ENCODE results near the gene PLAC9.
"Not testable (repeated sequence)": the region's sequence is repeated elsewhere in the genome, so short reads cannot be mapped to it uniquely, and the experiment has no call there.

PLAC9 gene

GRCh38 chr10:80122110-80122710, 10.3 kb upstream of the PLAC9 start:
- DNase-seq (ENCODE audit: insufficient read length) (no peak), FAIRE-seq (no peak)
- TF ChIP-seq TAF1 (IDR thresholded peaks at IDR 0.05; ENCODE audit: borderline replicate concordance, low read depth, low read length) (no peak), POLR2A (IDR thresholded peaks at IDR 0.05; ENCODE audit: low read depth, low read length) (no peak), POLR2AphosphoS5 (IDR thresholded peaks at IDR 0.05; ENCODE audit: low read depth, low read length) (no peak)

- TF ChIP-seq POLR2AphosphoS5 (IDR thresholded peaks at IDR 0.05; ENCODE audit: low read depth, low read length) (no peak), POLR2A (IDR thresholded peaks at IDR 0.05; ENCODE audit: low read depth, low read length) (no peak), TAF1 (IDR thresholded peaks at IDR 0.05; ENCODE audit: borderline replicate concordance, low read depth, low read length) (no peak)
- DNase-seq (ENCODE audit: insufficient read length): no peak
- FAIRE-seq: no peak
These were observed 9.8 kb upstream of the PLAC9 start for GRCh38 chr10:80122746-80123145.

GRCh38 chr10:80126876-80127275, 5.7 kb upstream of the PLAC9 start:
- TF ChIP-seq POLR2A (IDR thresholded peaks at IDR 0.05; ENCODE audit: low read depth, low read length) (no peak), TAF1 (IDR thresholded peaks at IDR 0.05; ENCODE audit: borderline replicate concordance, low read depth, low read length) (no peak), POLR2AphosphoS5 (IDR thresholded peaks at IDR 0.05; ENCODE audit: low read depth, low read length) (no peak)
- FAIRE-seq (no peak), DNase-seq (ENCODE audit: insufficient read length) (no peak)

GRCh38 chr10:80131499-80131901, 1.0 kb upstream of the PLAC9 start:
- TF ChIP-seq POLR2A (IDR thresholded peaks at IDR 0.05; ENCODE audit: low read depth, low read length) (no peak), TAF1 (IDR thresholded peaks at IDR 0.05; ENCODE audit: borderline replicate concordance, low read depth, low read length) (no peak), POLR2AphosphoS5 (IDR thresholded peaks at IDR 0.05; ENCODE audit: low read depth, low read length) (no peak)
- FAIRE-seq (no peak), DNase-seq (ENCODE audit: insufficient read length) (no peak)

- no peak for DNase-seq (ENCODE audit: insufficient read length)
- FAIRE-seq: no peak
These were observed 676 bp downstream of the PLAC9 start for GRCh38 chr10:80133206-80133605.

GRCh38 chr10:80133687-80134086, 1.2 kb downstream of the PLAC9 start:
- FAIRE-seq; DNase-seq (ENCODE audit: insufficient read length): not testable (repeated sequence)

More at GRCh38 chr10:80133206-80133605, 676 bp downstream of the PLAC9 start:
- TF ChIP-seq POLR2A (IDR thresholded peaks at IDR 0.05; ENCODE audit: low read depth, low read length) (no peak), TAF1 (IDR thresholded peaks at IDR 0.05; ENCODE audit: borderline replicate concordance, low read depth, low read length) (no peak), POLR2AphosphoS5 (IDR thresholded peaks at IDR 0.05; ENCODE audit: low read depth, low read length) (no peak)

GRCh38 chr10:80136134-80136571, 3.6 kb downstream of the PLAC9 start:
- FAIRE-seq (no peak), DNase-seq (ENCODE audit: insufficient read length) (no peak)
- TF ChIP-seq POLR2AphosphoS5 (IDR thresholded peaks at IDR 0.05; ENCODE audit: low read depth, low read length) (no peak), POLR2A (IDR thresholded peaks at IDR 0.05; ENCODE audit: low read depth, low read length) (no peak), TAF1 (IDR thresholded peaks at IDR 0.05; ENCODE audit: borderline replicate concordance, low read depth, low read length) (no peak)

- FAIRE-seq: no peak
- DNase-seq (ENCODE audit: insufficient read length): no peak
- TF ChIP-seq POLR2AphosphoS5 (IDR thresholded peaks at IDR 0.05; ENCODE audit: low read depth, low read length) (no peak), TAF1 (IDR thresholded peaks at IDR 0.05; ENCODE audit: borderline replicate concordance, low read depth, low read length) (no peak), POLR2A (IDR thresholded peaks at IDR 0.05; ENCODE audit: low read depth, low read length) (no peak)
These were observed 4.7 kb downstream of the PLAC9 start for GRCh38 chr10:80137031-80137862.

GRCh38 chr10:80137920-80138319, 5.4 kb downstream of the PLAC9 start:
- no peak for TF ChIP-seq POLR2AphosphoS5 (IDR thresholded peaks at IDR 0.05; ENCODE audit: low read depth, low read length)
- no peak for TF ChIP-seq POLR2A (IDR thresholded peaks at IDR 0.05; ENCODE audit: low read depth, low read length)
- TF ChIP-seq TAF1 (IDR thresholded peaks at IDR 0.05; ENCODE audit: borderline replicate concordance, low read depth, low read length): no peak
- no peak for DNase-seq (ENCODE audit: insufficient read length)
- no peak for FAIRE-seq

GRCh38 chr10:80139265-80139664, 6.7 kb downstream of the PLAC9 start:
- TF ChIP-seq TAF1 (IDR thresholded peaks at IDR 0.05; ENCODE audit: borderline replicate concordance, low read depth, low read length): no peak
- TF ChIP-seq POLR2AphosphoS5 (IDR thresholded peaks at IDR 0.05; ENCODE audit: low read depth, low read length): no peak
- no peak for TF ChIP-seq POLR2A (IDR thresholded peaks at IDR 0.05; ENCODE audit: low read depth, low read length)
- DNase-seq (ENCODE audit: insufficient read length) (no peak), FAIRE-seq (no peak)

- no peak for TF ChIP-seq POLR2A (IDR thresholded peaks at IDR 0.05; ENCODE audit: low read depth, low read length)
- TF ChIP-seq POLR2AphosphoS5 (IDR thresholded peaks at IDR 0.05; ENCODE audit: low read depth, low read length): no peak
- no peak for TF ChIP-seq TAF1 (IDR thresholded peaks at IDR 0.05; ENCODE audit: borderline replicate concordance, low read depth, low read length)
- FAIRE-seq: peak; percentile 73
- DNase-seq (ENCODE audit: insufficient read length): no peak
These were observed 7.7 kb downstream of the PLAC9 start for GRCh38 chr10:80140251-80140650.
